D721Med (cell line): ENCODE data around the gene CBFA2T3.

Source experiments
- DNase-seq: peaks from one replicate; pipeline ENCODE4 v3.0.0; 2011; ENCODE audit warnings: low spot score; ENCODE audit not compliant: insufficient read length
- FAIRE-seq: peaks from 2 replicates; lab custom pipeline; 2011; peaks lifted over from hg19 to GRCh38; lab: Jason Lieb, UNC
- TF ChIP-seq, protein P1 (sequence below): IDR thresholded peaks from 2 replicates; pipeline ENCODE4 v1.5.1; 2012; ENCODE audit warnings: mild to moderate bottlenecking, control low read depth; ENCODE audit not compliant: insufficient read depth; ENCODE audit errors: missing control alignments

Gene CBFA2T3

GRCh38 chr16:89022051-89022836 lies 45.2 kb upstream of the CBFA2T3 start:
- DNase-seq (no peak), FAIRE-seq (no peak)
- TF ChIP-seq, protein P1, sequence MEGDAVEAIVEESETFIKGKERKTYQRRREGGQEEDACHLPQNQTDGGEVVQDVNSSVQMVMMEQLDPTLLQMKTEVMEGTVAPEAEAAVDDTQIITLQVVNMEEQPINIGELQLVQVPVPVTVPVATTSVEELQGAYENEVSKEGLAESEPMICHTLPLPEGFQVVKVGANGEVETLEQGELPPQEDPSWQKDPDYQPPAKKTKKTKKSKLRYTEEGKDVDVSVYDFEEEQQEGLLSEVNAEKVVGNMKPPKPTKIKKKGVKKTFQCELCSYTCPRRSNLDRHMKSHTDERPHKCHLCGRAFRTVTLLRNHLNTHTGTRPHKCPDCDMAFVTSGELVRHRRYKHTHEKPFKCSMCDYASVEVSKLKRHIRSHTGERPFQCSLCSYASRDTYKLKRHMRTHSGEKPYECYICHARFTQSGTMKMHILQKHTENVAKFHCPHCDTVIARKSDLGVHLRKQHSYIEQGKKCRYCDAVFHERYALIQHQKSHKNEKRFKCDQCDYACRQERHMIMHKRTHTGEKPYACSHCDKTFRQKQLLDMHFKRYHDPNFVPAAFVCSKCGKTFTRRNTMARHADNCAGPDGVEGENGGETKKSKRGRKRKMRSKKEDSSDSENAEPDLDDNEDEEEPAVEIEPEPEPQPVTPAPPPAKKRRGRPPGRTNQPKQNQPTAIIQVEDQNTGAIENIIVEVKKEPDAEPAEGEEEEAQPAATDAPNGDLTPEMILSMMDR: no peak

GRCh38 chr16:89020925-89021595 lies 44.1 kb upstream of the CBFA2T3 start:
- no peak for DNase-seq
- TF ChIP-seq, protein P1: no peak
- no peak for FAIRE-seq

- TF ChIP-seq, protein P1: no peak
- no peak for FAIRE-seq
Observed at GRCh38 chr16:89020068-89020924, 43.3 kb upstream of the CBFA2T3 start.

GRCh38 chr16:89019511-89019910 lies 42.5 kb upstream of the CBFA2T3 start:
- no peak for FAIRE-seq
- TF ChIP-seq, protein P1: no peak

More at GRCh38 chr16:89020068-89020924, 43.3 kb upstream of the CBFA2T3 start:
- no peak for DNase-seq

GRCh38 chr16:89018282-89019158 lies 41.5 kb upstream of the CBFA2T3 start:
- DNase-seq (no peak), FAIRE-seq (no peak)
- TF ChIP-seq, protein P1: no peak

More at GRCh38 chr16:89019511-89019910, 42.5 kb upstream of the CBFA2T3 start:
- no peak for DNase-seq
